Urinary bladder (tissue), 4 donors: Measurements from ENCODE around the gene ACSS3. TPM values are rescaled to one million over a fixed set of nuclear protein-coding genes. Genes with fewer than 3 reads are reported as not detected.
A peak's percentile ranks its signal among the peaks of the same experiment; 100 is the strongest.
"Not testable (repeated sequence)": the region's sequence is repeated elsewhere in the genome, so short reads cannot be mapped to it uniquely, and the experiment has no call there.

Source experiments
- DNase-seq: peaks from one replicate; pipeline ENCODE4 v3.0.0-alpha.2; 2015; ENCODE audit errors: extremely low spot score
- H3K27ac ChIP-seq: one replicate; pipeline ENCODE4 v1.5.1; 2013; ENCODE audit warnings: low read depth, mild to moderate bottlenecking, moderate library complexity
- H3K36me3 ChIP-seq: one replicate; pipeline ENCODE4 v1.6.1; 2013; ENCODE audit warnings: mild to moderate bottlenecking, moderate library complexity; ENCODE audit not compliant: insufficient read depth
- H3K4me1 ChIP-seq: one replicate; pipeline ENCODE4 v1.6.1; 2013; ENCODE audit warnings: mild to moderate bottlenecking, moderate library complexity; ENCODE audit not compliant: insufficient read depth
- H3K4me3 ChIP-seq: one replicate; pipeline ENCODE4 v1.5.1; 2013; ENCODE audit warnings: low read depth, low read length
- WGBS: extraction: QIAGEN DNeasy Blood & Tissue Kit; methylation state at CpG from one replicate; pipeline ENCODE4 v1.1.7; 2013; 5-methylcytosine and 5-hydroxymethylcytosine counted together
- polyA plus RNA-seq: library from polyadenylated mRNA; stranded (reverse); fragments of 200-250 nt; gene quantifications from one replicate; pipeline ENCODE4 v1.2.3, GENCODE V29; 2013
- total RNA-seq: library from RNA; depleted of rRNA; stranded (reverse); fragments of >200 nt; gene quantifications from one replicate; pipeline ENCODE4 v1.2.3, GENCODE V29; 2014
- donor health status: healthy with polysubstance abuse.
- donor health status: healthy.

The ACSS3 gene
- total and polyA plus RNA-seq, 2 donors = 7.8 to 39.7 TPM

DNA sequence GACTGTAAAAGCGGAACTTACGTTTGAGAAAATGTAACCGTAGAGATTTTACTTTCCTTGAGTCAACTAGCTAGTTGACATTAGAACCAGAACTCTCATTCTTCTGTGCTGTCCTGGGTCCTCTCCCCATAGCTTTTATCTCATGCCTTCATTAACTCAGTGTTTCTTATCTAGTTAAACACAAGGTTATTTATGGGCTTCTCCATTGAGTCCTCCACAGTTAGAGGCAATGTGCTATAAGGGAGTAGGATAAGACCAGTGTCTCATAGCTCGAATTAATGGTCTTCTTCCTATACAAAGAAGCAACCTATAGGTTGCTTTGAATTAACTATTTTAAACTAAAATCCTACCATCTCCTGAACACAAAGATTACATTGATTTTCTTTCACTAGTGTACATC, 129.8 kb downstream of the ACSS3 start:
- Histone ChIP-seq H3K4me3 (no peak overlapping the region), H3K36me3 (no peaks in the 10 kb centered on the region), H3K27ac (no peak overlapping the region), H3K4me1 (no peaks in the 10 kb centered on the region)
- no peak for DNase-seq
- 88% methylated on average over 4 of the region's 4 CpGs for WGBS

DNA sequence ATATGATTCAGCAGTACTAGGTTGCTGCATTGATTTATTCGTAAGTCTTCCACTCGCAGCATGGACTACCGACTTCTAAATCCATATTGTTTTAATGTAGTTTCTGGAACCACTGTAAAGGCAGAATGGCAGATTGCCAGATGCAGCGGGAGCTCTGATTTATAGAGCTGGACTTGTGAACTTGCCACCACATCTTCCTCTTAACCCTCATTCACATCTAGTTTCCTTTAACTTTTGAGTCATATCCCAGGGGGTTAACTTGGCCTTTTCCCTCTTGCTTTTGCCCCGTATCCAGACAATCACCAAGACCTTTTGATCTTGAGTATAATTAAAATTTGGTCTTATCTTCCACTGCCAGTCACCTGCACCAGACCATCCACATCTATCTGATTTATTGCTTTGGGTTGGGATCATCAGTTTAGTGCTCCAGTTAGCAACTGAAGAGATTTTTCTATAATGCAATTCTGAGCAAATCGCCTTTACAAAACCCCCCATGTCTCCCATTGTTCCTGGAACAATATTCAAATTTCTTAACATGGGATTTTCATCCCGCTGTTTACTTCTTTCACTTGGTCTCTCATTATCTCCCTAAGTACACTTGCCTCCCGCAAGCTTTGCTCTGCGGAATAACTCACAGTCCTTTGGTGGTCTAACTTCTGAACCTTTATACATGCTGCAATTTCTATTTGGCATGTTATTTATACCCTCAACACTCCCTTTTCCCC, 130.5 kb downstream of the ACSS3 start:
- Histone ChIP-seq H3K4me3 (no peak overlapping the region), H3K27ac (no peak overlapping the region), H3K36me3 (no peaks in the 10 kb centered on the region), H3K4me1 (no peaks in the 10 kb centered on the region)
- WGBS = 71% methylated on average over 9 of the region's 9 CpGs
- peak; percentile 15 for DNase-seq

DNA sequence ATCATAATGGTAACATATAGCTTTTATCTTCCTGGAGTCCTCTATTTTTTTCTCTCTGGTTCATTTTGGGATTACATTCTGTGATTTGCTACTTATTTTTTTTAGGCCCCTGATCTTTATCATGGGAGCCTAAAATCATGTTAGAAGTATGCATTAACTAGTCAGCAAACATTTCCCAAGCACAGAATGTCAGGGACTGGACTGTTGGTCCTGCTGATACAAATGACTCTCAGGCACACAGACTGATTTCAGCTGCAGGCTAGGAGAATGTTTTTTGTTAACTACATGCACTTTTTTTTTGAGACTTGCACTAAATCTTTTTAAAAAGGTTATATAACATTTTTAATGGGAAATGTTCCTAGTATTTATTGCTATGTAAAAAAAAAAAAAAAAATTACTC, 131.1 kb downstream of the ACSS3 start:
- no peaks in the 10 kb centered on the region for H3K36me3 ChIP-seq
- peak; percentile 31 for DNase-seq
- no peak overlapping the region for H3K4me3 ChIP-seq
- H3K27ac ChIP-seq = no peak overlapping the region
- H3K4me1 ChIP-seq = no peaks in the 10 kb centered on the region

DNA sequence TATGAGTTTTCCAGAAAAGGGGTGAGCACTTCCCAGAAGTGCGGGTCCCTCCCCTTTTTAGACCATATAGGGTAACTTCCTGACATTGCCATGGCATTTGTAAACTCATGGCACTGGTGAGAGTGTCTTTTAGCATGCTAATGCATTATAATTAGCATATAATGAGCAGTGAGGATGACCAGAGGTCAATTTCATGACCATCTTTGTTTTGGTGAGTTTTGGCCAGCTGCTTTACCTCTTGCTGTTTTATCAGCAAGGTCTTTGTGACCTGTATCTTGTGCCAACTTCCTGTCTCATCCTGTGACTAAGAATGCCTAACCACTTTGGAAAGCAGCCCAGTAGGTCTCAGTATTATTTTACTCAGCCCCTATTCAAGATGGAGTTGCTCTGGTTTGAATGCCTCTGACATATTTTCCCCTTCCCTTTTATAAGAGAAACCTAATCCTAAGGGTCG, 131.9 kb downstream of the ACSS3 start:
- not testable (repeated sequence) for H3K4me1 ChIP-seq, DNase-seq, H3K36me3 ChIP-seq, H3K27ac ChIP-seq, H3K4me3 ChIP-seq
- 70% methylated on average over 2 of the region's 2 CpGs for WGBS

DNA sequence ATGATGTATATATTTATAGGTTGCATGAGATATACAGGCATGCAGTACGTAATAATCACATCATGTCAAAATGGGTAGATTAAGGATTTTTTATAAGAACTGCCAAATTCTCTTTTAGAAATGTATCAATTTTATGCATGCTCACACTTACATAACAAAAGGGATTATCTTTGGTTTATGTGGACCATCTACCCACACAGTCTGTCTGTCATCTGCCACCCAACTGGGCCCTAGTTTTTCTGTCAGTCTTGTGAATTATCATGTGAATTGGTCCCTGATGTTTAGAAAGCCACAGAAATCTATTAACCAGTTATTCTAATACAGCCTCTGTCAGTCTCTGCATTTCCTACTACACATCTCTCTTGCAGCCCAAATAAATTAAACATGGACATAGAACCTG, 133.4 kb downstream of the ACSS3 start:
- no peak for DNase-seq
- H3K27ac ChIP-seq = no peak overlapping the region
- H3K4me3 ChIP-seq = no peak overlapping the region
- WGBS = 97% methylated on average over 1 of the region's 1 CpG
- H3K4me1 ChIP-seq = no peaks in the 10 kb centered on the region
- no peaks in the 10 kb centered on the region for H3K36me3 ChIP-seq

DNA sequence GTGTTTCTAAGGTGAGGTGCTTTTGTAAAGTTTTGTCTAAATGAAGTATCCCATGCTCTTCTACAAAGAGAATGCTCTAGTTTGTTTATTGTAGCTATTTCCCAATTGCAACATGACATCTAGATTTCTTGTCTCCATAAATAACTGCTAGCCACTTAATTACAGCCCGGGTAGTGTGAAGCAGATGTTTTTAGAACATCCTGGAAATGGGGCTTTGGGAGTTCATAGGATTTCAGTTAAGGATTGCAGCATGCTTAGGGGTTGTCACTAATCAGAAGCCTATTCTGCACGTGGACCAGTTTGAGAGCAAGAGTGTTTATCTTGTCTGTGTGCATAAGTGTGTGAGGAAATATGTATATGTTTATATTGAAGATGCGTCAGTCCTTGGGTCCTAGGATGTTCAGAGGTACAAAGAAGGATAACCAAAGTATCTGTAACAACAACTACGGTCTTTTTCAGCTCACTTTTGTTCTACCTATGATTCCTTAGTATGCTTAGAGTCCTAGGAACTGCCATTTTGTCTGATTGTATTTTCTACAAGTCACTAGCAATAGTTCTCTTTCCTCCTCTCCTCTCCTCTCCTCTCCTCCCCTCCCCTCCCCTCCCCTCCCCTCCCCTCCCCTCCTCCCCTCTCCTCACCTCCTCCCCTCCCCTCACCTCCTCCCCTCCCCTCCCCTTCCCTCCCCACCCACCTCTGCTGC, 135.3 kb downstream of the ACSS3 start:
- no peaks in the 10 kb centered on the region for H3K4me1 ChIP-seq
- no peak for DNase-seq
- H3K36me3 ChIP-seq = no peaks in the 10 kb centered on the region
- 71% methylated on average over 4 of the region's 4 CpGs for WGBS
- H3K27ac ChIP-seq = no peak overlapping the region
- H3K4me3 ChIP-seq = no peak overlapping the region

DNA sequence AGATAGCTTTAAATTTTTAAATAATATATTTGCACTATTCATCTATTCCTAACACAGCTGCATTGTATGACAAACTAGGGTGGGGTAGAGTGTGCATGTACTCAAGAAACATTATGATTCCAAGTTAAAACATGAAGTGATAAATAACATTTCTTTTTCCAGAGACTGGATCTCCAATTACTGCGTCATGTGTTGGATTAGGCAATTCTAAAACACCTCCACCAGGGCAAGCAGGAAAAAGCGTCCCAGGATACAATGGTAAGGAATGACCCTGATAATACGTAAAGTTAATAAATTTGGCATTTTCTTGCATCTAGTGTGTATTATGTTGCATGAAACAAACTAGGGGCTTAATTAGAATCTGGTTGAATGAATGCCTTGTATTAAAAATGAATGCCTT, 138.9 kb downstream of the ACSS3 start:
- H3K36me3 ChIP-seq = no peaks in the 10 kb centered on the region
- WGBS = 93% methylated on average over 3 of the region's 3 CpGs
- no peak for DNase-seq
- H3K27ac ChIP-seq = no peak overlapping the region
- no peaks in the 10 kb centered on the region for H3K4me1 ChIP-seq
- H3K4me3 ChIP-seq = no peak overlapping the region

DNA sequence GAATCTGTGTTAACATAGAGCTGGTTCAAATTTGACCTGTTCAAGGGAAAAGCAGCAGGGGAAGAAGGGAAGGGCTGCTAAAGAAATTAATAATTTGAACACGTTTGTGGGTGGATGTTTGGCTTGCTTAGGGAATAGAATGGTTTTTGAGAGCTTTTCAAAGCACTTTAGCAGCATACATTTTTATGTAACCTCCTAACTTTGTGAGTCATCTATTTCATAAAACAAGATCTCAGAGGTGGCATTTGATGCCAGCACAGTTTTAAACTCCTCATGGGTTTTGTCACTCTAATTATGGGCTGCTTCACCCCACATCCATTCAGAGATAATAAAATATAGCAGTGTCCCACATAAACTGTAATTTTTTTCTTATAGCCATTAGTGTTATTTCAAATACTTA, 143.8 kb downstream of the ACSS3 start:
- H3K27ac ChIP-seq = no peak overlapping the region

DNA sequence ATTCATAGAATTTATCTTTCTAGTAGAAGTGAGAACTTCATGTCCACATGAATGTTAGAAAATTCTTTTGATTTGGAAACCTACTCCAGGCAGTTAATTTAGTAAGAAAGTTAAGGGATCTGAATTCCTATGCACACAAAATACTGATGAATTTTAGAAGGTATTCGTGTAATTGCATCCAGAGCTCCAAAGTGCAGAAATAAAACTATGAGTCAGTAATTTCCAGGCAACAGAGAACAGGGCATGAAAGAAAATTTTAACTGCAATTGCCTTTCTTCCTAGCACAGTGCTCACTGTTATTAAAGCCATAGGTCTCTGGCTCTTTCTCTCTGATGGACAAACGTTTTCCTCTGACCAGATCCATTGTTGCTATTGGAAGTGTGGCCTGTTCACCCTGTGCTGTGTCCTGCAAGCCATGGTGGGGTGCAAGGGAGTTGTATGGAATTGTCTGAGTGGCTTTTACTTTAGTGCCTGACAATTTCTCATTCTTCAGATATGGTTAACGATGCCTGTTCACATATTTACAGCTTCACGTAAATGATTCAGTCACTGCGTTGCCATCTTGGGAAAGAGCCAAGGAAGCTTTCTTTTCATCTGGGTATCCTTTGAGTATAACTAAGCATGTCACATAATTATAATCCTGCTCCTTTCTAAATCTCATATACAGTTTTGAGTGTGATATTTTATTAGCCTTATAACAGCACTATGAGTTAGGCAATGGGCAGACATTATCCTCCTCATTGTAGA, 145.1 kb downstream of the ACSS3 start:
- no peaks in the 10 kb centered on the region for H3K4me1 ChIP-seq
- 54% methylated on average over 5 of the region's 5 CpGs for WGBS
- H3K4me3 ChIP-seq = no peak overlapping the region
- no peak for DNase-seq
- no peak overlapping the region for H3K27ac ChIP-seq
- no peaks in the 10 kb centered on the region for H3K36me3 ChIP-seq

More for the DNA sequence above, 143.8 kb downstream of the ACSS3 start:
- Histone ChIP-seq H3K4me1 (no peaks in the 10 kb centered on the region), H3K36me3 (no peaks in the 10 kb centered on the region), H3K4me3 (no peak overlapping the region)
- 49% methylated on average over 1 of the region's 1 CpG for whole genome bisulfite sequencing
- DNase-seq = no peak

DNA sequence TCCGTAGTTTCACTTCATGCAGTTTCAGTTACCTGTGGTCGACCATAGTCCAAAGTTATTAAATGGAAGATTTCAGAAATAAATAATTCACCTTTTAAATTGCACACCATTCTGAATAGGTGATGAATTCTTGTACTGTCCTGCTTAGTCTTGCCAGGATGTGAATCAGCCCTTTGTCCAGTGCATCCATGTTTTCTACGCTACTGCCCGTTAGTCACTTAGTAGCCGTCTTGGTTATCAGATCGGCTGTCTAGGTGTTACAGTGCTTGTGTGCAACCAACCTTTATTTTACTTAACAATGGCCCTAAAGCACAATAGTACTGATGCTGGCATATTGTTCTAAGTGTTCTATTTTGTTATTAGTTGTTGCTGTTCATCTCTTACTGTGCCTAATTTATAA, 146.7 kb downstream of the ACSS3 start:
- H3K4me1 ChIP-seq = no peaks in the 10 kb centered on the region
- H3K27ac ChIP-seq = no peak overlapping the region
- DNase-seq = no peak
- H3K36me3 ChIP-seq = no peaks in the 10 kb centered on the region
- no peak overlapping the region for H3K4me3 ChIP-seq
- WGBS = 93% methylated on average over 6 of the region's 6 CpGs

DNA sequence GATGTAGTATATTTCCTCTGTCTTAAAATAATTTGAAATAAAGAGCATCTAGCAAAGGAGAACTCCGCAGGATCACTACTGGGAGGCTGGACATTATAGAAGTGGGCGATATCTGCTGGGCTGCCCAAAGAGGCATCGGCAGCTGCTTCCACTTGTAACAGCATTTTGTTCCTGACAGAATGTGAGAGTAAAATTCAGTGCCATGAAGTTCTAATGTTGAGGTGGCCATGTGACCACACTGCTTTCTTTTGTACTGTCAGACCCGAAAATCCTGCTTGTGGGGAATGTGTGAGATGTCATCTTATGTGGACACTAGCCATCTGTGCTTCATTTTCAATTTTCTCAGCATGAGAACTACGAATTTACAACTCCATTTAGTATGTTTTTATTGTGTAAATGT, 151.9 kb downstream of the ACSS3 start:
- Histone ChIP-seq H3K36me3 (no peaks in the 10 kb centered on the region), H3K4me3 (no peak overlapping the region), H3K4me1 (no peaks in the 10 kb centered on the region), H3K27ac (no peak overlapping the region)
- no peak for DNase-seq
- 60% methylated on average over 5 of the region's 5 CpGs for WGBS

DNA sequence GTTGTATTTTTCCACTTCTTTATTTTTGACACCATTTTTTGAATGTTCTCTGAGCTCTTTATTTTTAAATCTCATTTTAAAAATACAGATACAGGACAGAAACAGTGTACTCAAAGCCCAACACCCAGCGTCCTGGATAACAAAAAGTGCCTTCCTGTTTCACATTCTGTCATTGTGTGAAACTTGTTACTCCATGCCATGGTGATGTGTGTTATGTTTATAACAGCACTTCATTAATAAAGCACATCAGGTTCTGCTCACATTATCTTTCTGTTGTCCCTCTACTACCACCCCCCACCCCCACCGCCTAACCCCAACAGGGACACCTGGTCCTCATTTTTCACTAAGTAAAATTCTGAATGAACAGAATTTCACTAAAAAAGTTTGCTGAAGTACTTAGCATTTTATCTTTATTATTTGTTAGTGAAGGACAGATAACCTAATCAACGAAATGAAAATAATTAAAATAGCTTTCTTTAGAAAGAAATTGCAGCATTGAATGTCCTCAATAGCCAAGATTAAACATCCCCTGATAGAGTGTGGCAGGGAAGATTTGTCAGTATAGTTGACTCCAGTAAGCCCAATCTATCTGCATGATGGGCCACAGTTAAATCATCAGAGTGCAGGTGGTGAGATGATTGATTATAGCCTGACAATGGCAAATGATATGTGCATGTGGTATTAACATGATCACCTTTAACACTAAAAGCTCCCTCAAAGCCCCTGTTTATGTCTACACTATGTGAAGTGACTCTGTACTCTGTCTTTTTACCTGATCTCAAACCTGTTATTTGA, 153.9 kb downstream of the ACSS3 start:
- no peak for DNase-seq
- Histone ChIP-seq H3K4me1 (no peaks in the 10 kb centered on the region), H3K27ac (no peak overlapping the region), H3K36me3 (no peaks in the 10 kb centered on the region), H3K4me3 (no peak overlapping the region)
- WGBS = 86% methylated on average over 3 of the region's 3 CpGs

DNA sequence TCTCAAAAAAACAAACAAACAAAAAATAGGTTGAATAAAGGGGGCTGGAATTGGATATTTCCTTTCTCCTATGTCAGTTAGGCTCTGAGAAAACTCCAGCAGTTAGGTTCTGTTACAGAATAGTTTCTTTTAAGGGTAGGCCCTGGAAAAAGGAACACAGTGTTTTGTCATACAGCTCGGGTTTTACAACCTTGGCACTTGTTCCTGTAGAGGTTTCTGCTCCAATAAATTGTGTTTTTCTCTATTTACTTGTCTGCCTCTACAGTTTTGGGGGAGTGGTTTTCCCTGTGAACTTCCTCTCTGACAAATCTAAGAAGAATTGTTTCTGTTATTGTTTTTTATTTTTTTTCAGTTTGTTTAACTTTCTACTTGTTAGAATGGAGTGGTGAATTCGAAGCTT, 167.6 kb downstream of the ACSS3 start:
- H3K36me3 ChIP-seq = no peaks in the 10 kb centered on the region
- peak; percentile 56 for DNase-seq
- WGBS = 29% methylated on average over 2 of the region's 2 CpGs
- H3K27ac ChIP-seq = no peak overlapping the region
- no peak overlapping the region for H3K4me3 ChIP-seq
- no peaks in the 10 kb centered on the region for H3K4me1 ChIP-seq
